GM13977 (cell line): ENCODE measurements around the gene KCNH8.

Experiments
- DNase-seq: peaks from one replicate; pipeline ENCODE4 v3.0.0; 2012; ENCODE audit warnings: low spot score
- CTCF ChIP-seq: IDR thresholded peaks from 2 replicates; pipeline ENCODE4 v1.5.1; 2012; ENCODE audit warnings: mild to moderate bottlenecking, control low read depth; ENCODE audit not compliant: insufficient read depth; ENCODE audit errors: extremely low read depth, missing control alignments
- in situ Hi-C: fragments of 300-500 bp; cut with MboI; formaldehyde crosslinking; loops from one replicate; pipeline ENCODE4 v1.12.0; 2022; ENCODE audit warnings: low sequenced_read_pairs, low pct_unique_long_range_greater_than_20kb, mixed read lengths, inconsistent platforms; ENCODE audit not compliant: unreplicated experiment

KCNH8 gene

GRCh38 chr3:19274576-19274975 is 126.3 kb downstream of the KCNH8 start:
- TF ChIP-seq CTCF: no peak
- in situ Hi-C loops: no loop called here
- no peak for DNase-seq

GRCh38 chr3:19284974-19285373 is 136.7 kb downstream of the KCNH8 start:
- no peak for DNase-seq
- in situ Hi-C loops: no loop called here
- TF ChIP-seq CTCF: no peak

GRCh38 chr3:19293295-19293694 is 145.0 kb downstream of the KCNH8 start:
- in situ Hi-C loops: no loop called here
- DNase-seq: no peak
- no peak for TF ChIP-seq CTCF

GRCh38 chr3:19295208-19295607 is 146.9 kb downstream of the KCNH8 start:
- no peak for DNase-seq
- TF ChIP-seq CTCF: no peak
- in situ Hi-C loops: no loop called here

GRCh38 chr3:19331931-19332330 is 183.6 kb downstream of the KCNH8 start:
- TF ChIP-seq CTCF: no peak
- in situ Hi-C loops: loop anchor here (25.0 kb wide), 1 partner anchor 530 kb away; no protein-coding TSS in a partner anchor
- no peak for DNase-seq

- no peak for DNase-seq
- no peak for TF ChIP-seq CTCF
- in situ Hi-C loops: loop anchor here (25.0 kb wide), 1 partner anchor 528 kb away; no protein-coding TSS in a partner anchor
Measured at GRCh38 chr3:19334120-19334519, 185.8 kb downstream of the KCNH8 start.

GRCh38 chr3:19338769-19339168 is 190.5 kb downstream of the KCNH8 start:
- in situ Hi-C loops: loop anchor here (25.0 kb wide), 1 partner anchor 524 kb away; no protein-coding TSS in a partner anchor
- DNase-seq: no peak
- no peak for TF ChIP-seq CTCF
